Suprapubic skin (tissue), 4 donors: Measurements from ENCODE around the gene SNX13.

Experiments used
- EP300 ChIP-seq: sonication (generic); formaldehyde crosslinking; IDR thresholded peaks from one replicate; pipeline ENCODE4 v1.6.1; 2017; ENCODE audit warnings: antibody characterized with exemption
- POLR2A ChIP-seq, 2 donors: fragments of 450-650 bp; IDR thresholded peaks; one replicate each; pipeline ENCODE4 v1.6.1; 2017; ENCODE audit warnings: antibody characterized with exemption in 2 of 2, mild to moderate bottlenecking in 2 of 2, moderate library complexity in 2 of 2
- POLR2AphosphoS5 ChIP-seq, 3 donors: sonication (generic); formaldehyde crosslinking; IDR thresholded peaks; one replicate each; pipeline ENCODE4 v1.6.1; 2017; ENCODE audit warnings: antibody characterized with exemption in 3 of 3
- TF ChIP-seq, protein P1 (sequence below), 2 donors: fragments of 200-600 bp in 1 of 2; fragments of 450-650 bp in 1 of 2; sonication (generic) in 1 of 2; IDR thresholded peaks; one replicate each; pipeline ENCODE4 v1.5.1; 2016 to 2019; ENCODE audit warnings: antibody characterized with exemption in 2 of 2, mild to moderate bottlenecking in 1 of 2, moderate library complexity in 1 of 2

DNA sequence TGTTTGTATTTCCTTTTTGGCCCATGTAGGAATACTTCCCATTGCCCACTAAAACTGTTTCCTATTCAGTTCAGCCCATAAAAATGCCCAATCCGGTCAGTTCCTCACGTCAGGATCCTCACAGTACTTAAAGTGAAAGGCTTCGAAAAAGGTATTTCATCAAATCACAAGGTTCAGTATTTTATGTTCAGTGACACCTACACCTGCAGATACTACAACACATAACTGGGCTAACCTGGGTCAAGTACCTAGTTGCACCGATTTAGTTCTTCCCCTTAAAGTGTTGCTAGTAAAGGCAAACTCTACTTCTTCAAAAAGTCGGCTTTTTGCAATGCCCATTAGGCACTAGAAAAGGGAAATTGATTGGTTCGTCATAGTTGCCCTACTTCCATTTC is 1.1 kb downstream of the SNX13 start:
- TF ChIP-seq POLR2A (IDR thresholded peaks at IDR 0.05) = no peak
- TF ChIP-seq, protein P1, sequence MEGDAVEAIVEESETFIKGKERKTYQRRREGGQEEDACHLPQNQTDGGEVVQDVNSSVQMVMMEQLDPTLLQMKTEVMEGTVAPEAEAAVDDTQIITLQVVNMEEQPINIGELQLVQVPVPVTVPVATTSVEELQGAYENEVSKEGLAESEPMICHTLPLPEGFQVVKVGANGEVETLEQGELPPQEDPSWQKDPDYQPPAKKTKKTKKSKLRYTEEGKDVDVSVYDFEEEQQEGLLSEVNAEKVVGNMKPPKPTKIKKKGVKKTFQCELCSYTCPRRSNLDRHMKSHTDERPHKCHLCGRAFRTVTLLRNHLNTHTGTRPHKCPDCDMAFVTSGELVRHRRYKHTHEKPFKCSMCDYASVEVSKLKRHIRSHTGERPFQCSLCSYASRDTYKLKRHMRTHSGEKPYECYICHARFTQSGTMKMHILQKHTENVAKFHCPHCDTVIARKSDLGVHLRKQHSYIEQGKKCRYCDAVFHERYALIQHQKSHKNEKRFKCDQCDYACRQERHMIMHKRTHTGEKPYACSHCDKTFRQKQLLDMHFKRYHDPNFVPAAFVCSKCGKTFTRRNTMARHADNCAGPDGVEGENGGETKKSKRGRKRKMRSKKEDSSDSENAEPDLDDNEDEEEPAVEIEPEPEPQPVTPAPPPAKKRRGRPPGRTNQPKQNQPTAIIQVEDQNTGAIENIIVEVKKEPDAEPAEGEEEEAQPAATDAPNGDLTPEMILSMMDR (IDR thresholded peaks at IDR 0.05) = no peak
- TF ChIP-seq EP300 = no peak
- TF ChIP-seq POLR2AphosphoS5 (IDR thresholded peaks at IDR 0.05) = no peak
